Measurements from ENCODE around the gene PRPF6.
A peak's percentile ranks its signal among the peaks of the same experiment; 100 is the strongest.

The PRPF6 gene

DNA sequence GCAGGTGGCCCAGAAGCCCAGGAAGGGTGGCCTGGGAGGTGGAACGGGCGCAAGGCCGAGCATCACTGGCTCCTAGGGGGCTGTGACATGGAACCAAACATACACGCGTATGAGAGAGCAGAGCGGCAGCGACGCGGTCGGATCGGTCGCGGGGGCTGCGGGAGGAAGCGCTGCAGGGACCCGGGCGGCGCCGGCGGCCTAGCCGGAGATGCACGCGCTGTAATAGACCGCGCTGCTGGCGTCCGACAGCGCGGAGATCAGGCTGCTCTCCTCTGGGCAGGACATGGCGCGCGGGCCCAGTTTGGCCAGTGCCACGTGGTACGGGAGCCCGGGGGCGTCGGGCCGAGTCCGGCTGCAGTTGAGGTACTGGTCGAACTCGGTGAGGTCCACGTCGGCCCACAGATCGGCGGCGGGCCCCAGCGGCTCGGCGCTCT, 67.1 kb downstream of the PRPF6 start:
- peak overlapping the region; percentile 17 for H3K4me3 ChIP-seq (ENCODE audit: low read depth, low read length)

DNA sequence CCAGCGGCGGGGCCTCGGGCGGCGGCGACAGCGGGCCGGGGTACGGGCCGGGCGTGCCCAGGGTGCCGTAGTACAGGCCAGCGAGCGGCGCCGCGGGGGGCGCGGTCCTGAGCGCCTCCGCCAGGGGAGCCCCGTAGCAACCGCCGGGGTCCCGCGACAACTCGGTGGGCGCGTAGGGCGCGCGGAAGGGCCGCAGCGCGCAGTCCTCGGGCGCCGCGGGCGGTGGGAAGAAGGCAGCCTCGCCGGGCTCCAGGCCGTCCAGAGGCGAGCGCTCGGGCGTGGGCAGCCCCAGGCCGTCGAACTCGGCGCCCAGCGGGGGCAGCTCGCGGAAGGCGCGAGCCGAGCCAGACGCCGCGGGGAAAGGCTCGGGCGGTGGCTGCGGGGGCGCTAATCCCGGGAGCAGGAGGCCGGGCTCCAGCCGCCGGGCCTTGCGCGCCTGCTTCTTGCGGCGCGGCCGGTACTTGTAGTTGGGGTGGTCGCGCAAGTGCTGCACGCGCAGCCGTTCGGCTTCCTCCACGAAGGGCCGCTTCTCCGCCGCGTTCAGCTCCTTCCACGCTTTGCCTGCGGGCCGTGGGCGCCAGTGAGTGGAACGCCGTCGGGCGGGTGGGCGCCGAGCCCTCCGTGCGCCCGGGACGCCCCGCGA, 67.6 kb downstream of the PRPF6 start:
- peak overlapping the region; percentile 17 for H3K4me3 ChIP-seq (ENCODE audit: low read depth, low read length)

DNA sequence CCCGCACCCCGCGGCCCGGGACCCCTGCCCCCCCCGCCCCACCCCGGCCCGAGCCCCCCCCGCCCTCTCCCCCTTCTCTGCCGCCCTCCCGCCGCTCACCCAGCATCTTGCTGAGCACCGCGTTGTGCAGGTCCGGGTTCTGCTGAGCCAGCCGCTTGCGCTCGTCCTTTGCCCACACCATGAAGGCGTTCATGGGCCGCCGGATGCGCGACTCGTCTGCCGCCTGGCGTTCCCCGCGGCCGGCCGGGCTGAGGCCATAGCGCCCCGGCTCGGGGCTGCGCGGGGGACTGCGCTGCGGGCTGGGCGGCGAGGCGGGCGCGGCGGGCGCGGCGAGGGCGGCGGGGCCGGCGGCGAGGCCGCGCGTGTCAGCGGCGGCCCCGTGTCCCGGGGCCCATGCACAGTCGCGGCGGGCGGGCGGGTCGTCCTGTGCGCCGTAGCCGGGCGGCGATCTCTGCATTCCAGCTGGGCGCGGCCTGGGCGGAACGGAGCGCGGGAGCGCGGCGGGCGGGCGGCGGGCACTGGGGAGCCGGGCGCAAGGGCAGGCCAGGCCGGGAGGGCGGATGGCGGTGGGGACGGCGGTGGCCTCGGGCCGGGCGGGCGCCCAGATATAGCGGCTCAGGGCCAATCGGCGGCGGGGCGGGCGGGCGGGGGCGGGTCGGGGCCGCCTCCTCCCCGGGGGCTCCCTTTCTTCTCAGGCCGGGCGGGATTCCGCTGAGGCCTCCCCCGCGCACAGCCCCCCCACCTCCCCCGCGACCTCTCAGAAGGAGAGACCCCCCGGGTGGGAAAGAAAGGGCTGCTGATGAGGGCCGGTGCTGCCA, 68.3 kb downstream of the PRPF6 start, which contains the start of gene SOX18:
TSS of gene SOX18 (minus strand) at position 580 of the 818 bp plus-strand sequence. CDS start at position 457, 123 bp downstream.
- H3K4me3 ChIP-seq (ENCODE audit: low read depth, low read length): peak within 1 kb of the TSS; percentile 13

DNA sequence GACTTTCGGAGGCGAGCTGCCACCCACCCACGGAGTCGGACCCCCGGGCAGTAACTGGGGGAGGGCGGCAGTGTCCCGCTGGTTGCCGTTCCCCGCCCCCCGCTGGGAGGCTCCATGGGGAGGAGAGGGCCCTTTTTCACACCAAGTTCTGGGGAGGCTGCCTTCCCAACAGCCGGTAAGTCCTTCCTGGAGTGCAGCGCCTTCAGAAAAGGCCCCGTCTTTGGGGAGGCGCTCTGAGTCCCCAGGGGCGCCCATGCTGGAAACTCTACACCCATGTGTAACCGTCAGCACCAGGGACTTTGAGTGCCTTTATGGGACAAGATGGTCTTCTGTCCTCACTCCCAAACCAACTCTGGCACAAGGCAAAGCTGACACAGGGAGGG, 68.9 kb downstream of the PRPF6 start:
- peak overlapping the region; percentile 1 for H3K4me3 ChIP-seq (ENCODE audit: low read depth, low read length)

DNA sequence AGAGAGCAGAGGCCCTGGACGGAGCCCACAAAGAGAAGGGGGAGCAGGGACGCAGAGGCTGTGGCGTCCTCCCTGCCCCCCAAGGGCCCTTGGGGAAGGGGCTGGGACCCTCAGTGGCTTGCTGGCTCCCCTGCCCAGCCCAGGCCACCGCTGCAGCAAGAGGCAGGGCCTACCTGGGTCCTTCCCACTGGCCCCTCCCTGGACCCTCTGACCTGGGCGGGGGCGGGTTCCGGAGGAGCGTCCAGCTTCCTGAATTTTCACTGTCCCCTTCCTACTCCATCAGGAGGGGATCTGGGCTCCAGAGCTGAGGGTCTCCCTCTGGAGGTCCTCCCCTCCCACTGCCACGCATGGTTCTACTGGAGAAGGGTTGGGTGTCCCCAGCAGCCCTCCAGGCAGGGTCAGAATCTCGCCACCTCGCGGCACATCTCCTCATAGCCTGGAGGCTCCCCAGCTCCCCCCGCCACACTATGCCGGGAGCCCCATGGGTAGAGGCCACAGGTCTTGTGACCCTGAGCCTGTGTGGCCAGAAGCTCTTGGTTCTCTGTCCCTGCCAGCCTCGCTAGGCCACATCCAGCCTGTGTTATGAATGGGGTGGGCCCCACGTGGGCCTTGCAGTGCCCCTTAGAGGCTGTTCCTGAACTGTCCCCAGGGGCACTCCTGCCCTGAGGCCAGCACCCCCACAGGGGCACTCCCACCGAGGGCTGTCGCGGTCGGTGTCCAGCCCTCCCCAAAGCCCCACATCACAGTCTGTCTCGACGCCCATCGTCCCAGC, 69.5 kb downstream of the PRPF6 start:
- no peak overlapping the region for H3K4me3 ChIP-seq (ENCODE audit: low read depth, low read length)

DNA sequence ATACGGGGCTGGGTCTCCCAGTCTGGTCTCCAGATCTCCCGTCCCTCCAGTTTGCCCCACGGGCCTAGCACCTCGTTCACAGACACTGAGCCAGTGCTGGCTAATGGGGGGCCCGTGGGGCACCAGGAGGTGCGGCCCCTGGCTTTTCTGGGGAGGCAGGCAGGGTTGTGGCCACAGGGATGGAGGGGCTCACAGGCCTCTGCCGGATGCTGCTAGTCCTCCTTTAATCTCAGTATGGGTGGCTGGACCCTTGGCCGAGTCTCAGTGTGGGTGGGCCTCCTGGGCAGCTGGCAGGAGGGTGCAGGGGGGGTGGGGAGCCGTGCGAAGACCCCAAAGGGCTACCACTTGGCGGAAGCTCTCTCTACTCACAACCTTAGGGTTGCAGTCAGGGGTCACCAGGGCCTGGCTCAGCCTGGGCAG, 70.1 kb downstream of the PRPF6 start:
- no peak overlapping the region for H3K4me3 ChIP-seq (ENCODE audit: low read depth, low read length)

DNA sequence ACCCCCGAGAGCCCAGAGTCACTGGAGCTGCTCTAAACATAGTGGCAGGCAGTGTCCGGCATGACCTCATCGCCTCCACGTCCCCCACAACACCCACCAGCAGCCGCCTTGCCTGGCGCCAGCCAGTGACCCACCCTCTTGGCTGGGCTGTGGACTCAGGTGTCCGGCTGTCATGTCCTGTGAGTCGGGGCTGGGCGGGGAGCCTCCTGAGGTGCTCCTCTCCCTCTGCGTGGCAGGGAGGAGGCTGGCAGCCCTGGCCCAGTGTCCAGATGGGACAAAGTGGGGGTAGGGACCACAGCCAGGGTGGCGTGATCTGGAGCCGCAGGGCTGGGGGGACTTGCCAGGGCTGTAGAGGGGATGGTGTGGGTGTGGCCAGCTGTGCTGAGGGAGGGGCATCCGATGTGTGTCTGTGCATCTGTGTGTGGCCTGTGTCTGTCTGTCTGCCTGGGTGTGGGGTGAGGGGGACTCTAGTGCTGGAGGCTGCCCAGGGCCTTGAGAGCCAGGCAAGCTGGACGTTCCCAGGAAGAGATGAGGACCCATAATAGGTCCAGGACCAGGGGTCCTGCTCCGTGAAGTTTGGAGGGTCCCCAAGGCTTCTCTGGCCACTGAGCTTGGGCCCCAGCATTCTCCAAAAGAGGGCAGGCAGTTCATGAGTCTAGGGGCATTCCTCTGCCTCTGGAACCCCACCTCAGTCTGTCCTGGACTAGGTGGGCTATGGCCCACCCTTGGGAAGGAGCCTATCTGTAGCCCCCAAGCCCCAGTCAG, 70.8 kb downstream of the PRPF6 start:
- no peak overlapping the region for H3K4me3 ChIP-seq (ENCODE audit: low read depth, low read length)

DNA sequence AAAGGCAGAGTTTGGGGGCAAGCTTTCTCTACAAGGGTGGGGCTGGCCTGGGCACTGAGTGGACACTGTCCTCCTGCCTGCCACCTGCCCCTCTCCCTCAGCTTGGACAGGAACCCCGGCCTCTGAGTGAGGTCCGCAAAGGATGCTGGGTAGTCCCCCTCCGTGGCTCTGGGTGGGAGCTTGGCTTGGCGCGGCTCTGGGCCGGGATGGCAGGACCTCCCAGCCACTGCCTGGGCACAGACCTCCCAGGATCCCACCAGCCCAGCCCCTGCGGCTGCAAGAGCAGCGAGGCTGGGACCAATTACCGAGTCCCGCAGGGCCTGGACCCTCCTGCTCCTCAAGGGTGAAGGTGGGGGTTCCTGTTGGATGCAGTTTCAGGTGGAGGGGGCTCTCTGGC, 71.4 kb downstream of the PRPF6 start:
- H3K4me3 ChIP-seq (ENCODE audit: low read depth, low read length): no peak overlapping the region

DNA sequence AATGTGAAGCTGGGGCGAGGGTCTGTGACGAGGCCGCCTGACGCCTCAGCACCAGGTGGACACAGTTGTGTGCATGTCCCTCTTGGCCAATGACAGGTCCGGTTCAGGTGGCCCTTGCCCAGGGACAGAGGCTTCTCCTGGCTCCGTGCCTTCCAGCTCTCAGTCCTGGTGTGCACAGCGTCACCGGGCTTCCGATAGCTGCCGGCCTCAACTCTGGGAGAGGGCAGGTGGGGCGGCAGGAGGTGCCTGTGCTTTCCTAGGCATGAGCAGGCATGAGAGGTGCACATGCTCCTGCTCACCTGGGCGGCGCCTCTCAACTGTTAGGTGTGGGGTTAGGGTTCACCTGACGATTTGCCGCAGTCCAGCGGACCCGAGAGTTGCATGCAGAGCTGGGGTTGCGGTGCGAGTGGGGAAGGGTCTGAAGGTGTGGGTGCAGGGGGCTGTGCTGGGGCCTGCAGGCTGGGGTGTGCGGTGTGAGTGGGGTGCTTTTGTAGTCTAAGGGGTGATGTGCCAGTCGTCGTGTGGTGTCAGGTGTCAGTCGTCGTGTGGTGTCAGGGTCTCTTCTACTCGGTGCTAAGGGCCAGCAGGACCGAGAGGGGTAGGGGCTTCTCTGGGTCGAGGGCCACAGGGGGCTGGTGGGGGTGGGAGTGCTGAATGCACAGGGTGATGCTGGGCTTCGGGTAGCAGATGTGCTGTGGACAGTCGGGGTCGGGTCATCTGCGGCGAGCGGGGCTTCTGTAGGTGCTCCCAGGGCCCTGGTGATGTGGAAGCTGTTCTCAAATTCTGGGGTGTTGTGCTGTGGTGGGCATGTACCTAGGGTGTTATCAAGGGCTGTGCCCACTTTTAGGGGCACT, 72.3 kb downstream of the PRPF6 start:
- H3K4me3 ChIP-seq (ENCODE audit: low read depth, low read length): no peak overlapping the region

DNA sequence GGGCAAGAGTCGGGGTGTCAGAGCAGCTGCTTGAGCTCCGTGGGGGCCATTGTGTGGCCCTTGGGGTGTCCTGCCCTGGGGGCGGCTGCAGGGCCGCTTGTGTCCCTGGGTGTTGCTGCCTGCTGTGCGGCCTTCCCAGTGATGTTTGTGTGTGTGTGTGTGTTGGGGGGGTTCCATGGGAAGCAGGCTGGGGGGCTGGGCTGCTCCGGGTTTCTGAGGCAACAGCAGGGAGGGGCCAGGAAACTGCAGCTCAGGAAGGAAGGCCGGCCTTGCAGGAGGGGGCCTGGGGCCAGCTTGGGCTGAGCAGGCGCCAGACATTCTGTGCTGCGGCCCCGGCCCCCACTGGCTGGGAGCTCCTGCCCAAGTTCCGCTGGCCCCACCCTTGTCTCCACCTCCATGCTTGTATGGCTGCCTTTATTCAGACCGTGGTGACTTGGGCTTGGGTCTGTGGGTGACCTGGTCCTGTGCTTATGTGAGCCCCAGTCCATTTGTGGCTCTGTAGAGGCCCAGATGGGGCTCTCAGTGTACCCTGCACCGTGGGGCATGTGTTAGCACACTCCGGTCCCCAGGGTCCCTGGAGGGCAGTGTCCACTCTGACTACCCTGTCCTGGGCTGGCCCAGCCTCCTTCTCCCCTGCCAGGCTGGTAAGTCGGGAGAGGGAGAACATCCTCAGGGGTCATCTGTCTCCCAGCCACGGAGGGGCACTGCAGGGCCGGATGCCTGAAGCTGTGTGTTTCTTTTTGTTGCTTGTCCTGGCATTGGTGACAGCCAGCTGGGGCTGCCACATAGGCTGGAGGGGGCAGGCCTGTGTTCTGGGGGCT, 73.1 kb downstream of the PRPF6 start:
- H3K4me3 ChIP-seq (ENCODE audit: low read depth, low read length): no peak overlapping the region

DNA sequence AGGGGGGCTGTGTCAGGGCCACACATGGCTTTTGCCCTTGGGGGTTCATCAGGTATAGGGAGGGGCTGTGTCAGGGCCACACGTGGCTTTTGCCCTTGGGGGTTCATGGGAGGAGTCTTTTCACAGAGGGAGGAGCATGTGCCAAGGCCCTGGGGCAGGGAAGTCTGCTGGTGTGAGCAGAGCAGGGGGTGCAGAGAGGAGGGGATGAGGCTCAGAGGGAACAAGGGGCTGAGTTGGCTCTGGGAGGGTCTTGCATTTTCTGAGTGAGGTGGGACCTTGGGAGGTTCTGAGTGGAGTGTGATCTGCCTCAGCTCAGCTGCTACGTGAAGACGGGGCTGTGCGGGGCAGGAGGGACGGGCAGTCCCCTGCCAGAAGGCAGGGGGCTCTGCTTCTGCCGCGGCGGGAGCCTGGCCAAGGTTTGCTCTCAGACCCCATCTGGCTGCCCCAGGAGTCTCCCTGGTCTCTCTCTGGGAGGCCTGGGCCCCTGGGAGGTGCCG, 74.5 kb downstream of the PRPF6 start:
- H3K4me3 ChIP-seq (ENCODE audit: low read depth, low read length): no peak overlapping the region

DNA sequence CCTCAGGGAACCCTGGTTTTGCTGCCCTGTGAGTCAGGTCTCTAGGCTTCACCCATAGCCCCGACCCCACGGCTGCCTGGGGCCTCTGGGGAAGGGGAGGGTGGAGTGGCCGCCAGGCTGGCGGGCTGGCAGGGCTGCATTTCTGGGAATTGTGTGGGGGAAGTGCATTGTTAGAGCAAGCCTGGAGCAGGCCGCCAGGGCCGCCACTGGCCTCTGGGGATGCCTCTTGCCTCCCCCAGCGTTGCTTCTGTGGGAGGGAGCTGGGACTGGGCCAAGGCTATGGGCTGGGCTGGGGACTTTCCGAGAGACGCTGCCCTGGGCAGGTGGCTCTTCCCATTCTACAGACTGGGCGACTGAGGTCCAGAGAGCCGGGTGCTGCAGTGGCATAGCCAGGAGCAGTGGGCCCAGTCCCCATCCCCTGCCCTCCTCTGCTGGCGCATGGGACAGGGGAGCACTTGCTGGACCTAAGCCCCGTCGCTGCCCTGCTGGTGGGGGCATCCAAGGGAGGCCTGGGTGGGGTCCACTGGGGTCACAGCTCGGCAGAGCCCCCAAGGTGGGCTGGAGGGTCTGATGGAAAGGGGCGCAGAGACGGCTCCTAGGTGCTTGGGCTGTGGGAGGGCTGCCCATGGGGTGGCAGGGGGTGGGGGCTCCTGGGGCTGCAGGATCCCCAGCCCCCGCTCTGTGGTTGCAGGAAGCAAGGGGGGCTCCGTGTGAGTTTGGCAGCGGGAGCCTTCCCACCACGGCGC, 75.1 kb downstream of the PRPF6 start:
- no peak overlapping the region for H3K4me3 ChIP-seq (ENCODE audit: low read depth, low read length)

DNA sequence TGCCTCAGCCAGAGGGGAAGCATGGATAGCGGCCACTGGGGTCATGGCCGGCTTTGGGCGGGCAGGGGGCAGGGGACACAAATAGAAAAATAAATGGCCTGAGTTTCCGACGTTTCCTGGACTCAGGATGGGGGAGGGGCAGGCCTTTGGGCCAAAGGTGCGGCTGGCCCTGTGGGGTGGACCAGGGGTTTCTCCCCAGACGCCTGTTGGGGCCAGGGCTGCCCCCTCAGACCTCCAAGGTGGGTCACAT, 75.6 kb downstream of the PRPF6 start:
- H3K4me3 ChIP-seq (ENCODE audit: low read depth, low read length): no peak overlapping the region

DNA sequence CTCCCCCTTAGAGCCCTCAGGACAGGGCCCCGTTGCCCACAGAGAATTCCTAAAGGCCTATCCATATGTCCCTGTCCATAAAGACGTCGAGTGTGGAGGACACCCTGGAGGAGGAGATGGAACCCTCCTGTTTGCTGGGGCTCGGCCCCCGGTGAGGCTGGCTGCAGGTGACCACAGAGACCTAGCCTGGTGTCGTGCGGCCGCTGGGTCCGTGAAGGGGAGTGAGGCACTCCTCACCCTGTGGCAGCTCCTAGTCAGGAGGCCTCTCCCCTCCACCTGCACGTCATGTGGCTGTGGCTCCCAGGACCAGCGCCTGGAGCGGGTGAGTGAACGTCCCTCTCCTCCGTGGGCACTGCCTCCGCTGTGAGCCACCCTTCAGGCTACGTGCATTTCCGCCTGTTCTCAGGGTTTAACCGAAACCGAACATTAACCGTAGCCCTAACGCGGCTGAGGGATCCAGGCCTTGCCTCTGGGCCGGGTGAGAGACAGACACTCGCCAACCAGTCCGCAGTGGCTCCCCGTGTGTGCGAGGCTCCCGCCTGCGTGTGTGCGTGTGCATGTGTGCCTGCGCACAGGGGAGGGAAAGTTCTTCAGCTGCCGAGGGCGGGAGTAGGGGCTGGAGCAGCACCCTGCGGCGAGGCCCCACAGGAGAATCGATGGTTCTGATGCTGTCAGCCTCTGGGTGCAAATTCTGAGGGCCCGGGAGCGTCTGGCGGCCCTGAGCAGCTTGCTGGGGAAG, 76.1 kb downstream of the PRPF6 start:
- no peak overlapping the region for H3K4me3 ChIP-seq (ENCODE audit: low read depth, low read length)

DNA sequence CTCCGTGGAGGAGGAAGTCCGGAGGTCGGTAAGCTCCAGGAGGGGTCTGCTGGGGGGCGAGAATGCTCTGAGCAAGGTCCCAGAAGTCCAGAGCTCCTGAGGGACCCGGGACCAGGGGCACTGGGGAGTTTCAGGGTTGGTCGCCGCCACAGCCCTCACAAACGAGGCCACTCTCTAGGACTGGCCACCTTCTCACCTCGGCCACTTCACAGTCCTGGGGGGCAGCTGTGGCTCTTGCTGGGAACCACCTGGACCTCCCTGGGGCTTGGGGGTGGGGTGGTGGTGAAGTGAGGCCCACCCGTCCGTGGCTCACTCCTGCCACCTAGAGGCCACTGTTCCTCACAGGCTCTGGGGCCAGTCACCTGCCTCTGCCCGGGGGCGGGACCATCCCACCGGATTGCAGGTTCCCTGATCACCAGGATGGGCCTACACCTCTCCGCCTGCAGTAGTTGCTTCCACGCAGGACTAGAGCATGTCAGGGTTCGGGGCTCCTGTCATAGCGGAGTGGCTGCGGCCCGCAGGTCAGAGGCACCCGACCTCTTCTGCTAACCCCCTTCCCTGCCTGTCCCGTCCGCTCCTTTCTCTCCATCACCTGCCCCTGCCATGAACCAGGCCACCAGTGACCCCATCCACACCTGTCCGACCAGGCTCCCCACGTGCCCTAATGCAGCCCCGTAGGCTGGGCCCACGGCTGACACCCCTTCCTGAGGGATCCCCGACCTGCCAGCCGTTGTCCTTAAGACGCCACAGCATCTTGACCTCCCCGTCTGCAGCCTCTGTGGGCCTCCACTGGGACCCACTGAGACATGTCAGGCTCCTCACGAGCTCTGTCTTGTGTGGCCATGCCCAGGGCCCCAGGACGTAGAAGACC, 76.9 kb downstream of the PRPF6 start:
- H3K4me3 ChIP-seq (ENCODE audit: low read depth, low read length): no peak overlapping the region

DNA sequence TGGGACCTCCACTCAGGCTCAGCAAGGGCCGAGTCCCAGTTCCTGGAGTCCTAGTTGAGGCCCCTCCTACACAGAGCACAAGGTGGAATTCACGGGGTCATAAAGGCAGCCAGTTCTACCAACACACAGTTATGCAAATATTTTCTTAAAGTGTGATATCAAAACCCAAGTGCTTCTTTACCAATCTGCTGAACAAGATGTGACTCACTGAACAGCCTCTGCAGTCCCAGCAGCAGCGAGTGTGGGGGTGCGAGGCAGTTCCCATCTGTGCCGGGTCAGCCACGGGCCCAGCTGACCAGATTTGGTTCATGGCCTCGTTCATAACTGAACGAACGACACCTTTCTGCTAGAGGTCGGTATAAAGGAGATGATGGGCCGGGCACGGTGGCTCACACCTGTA, 77.6 kb downstream of the PRPF6 start:
- no peak overlapping the region for H3K4me3 ChIP-seq (ENCODE audit: low read depth, low read length)

DNA sequence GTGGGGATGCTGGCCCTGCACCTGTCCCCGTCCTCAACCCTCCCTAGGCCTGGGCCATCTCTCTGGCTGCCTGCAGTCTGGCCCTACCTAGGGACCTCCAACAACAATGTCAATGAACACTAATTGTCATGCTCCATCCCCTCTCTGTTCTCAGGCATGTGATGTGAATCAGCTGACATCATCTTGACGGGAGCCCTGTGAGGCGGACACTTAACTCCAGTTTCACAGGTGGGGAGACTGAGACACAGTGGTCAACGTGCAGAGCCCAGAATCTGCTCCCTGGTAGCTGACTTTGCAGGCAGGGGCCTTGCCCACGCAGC, 81.3 kb downstream of the PRPF6 start:
- peak overlapping the region; percentile 72 for H3K4me3 ChIP-seq (ENCODE audit: low read depth, low read length)

All from iPS-11a (cell line).